DND-41 (cell line): ENCODE results near the gene PRXL2B.
"Not testable (repeated sequence)": the region's sequence is repeated elsewhere in the genome, so short reads cannot be mapped to it uniquely, and the experiment has no call there.

ENCODE experiments used
- ATAC-seq: fragments of 200-7000 bp; cut with Tn5 transposase; 3 replicates; pipeline ENCODE4 v1.9.1; 2021; ENCODE audit warnings: low read depth; ENCODE audit not compliant: insufficient read depth
- DNase-seq: peaks from one replicate; pipeline ENCODE4 v3.0.0-alpha.2; 2020
- H2AFZ ChIP-seq: 2 replicates; pipeline ENCODE4 v1.6.0; 2012; ENCODE audit warnings: low read depth, low read length
- H3K27ac ChIP-seq: 2 replicates; pipeline ENCODE4 v1.5.1; 2012; ENCODE audit warnings: low read length, inconsistent platforms
- H3K27me3 ChIP-seq: fragments of 200-600 bp; sonication (generic); 2 replicates; pipeline ENCODE4 v1.6.0; 2012; ENCODE audit warnings: low read length, mild to moderate bottlenecking, inconsistent platforms; ENCODE audit not compliant: insufficient read depth, poor library complexity
- H3K36me3 ChIP-seq: 2 replicates; pipeline ENCODE4 v1.5.1; 2012; ENCODE audit warnings: low read length, inconsistent platforms; ENCODE audit not compliant: insufficient read depth
- H3K4me1 ChIP-seq: 2 replicates; pipeline ENCODE4 v1.5.1; 2012; ENCODE audit warnings: mild to moderate bottlenecking, low read length; ENCODE audit not compliant: insufficient read depth
- H3K4me2 ChIP-seq: 2 replicates; pipeline ENCODE4 v1.6.0; 2012; ENCODE audit warnings: mild to moderate bottlenecking, moderate library complexity, low read length, inconsistent platforms; ENCODE audit not compliant: insufficient read depth
- H3K4me3 ChIP-seq, 2 experiments: fragments of 200-600 bp in 1 of 2; shearing (Covaris generic) in 1 of 2; 2 replicates each; pipeline ENCODE4 v1.5.1; 2012 to 2016; ENCODE audit warnings: inconsistent platforms in 2 of 2, low read length in 2 of 2, mild to moderate bottlenecking in 2 of 2, low read depth in 1 of 2, moderate library complexity in 1 of 2
- H3K79me2 ChIP-seq: 2 replicates; pipeline ENCODE4 v1.6.0; 2012; ENCODE audit warnings: low read length, inconsistent platforms; ENCODE audit not compliant: insufficient read depth
- H3K9ac ChIP-seq: 2 replicates; pipeline ENCODE4 v1.6.0; 2012; ENCODE audit warnings: low read depth, mild to moderate bottlenecking, inconsistent platforms, low read length, moderate library complexity
- H3K9me3 ChIP-seq: 2 replicates; pipeline ENCODE4 v1.5.1; 2012; ENCODE audit warnings: low read length, moderate library complexity, mild to moderate bottlenecking, inconsistent platforms; ENCODE audit not compliant: insufficient read depth, severe bottlenecking
- H4K20me1 ChIP-seq: 2 replicates; pipeline ENCODE4 v1.6.0; 2012; ENCODE audit warnings: low read length; ENCODE audit not compliant: insufficient read depth
- EZH2 ChIP-seq: IDR thresholded peaks from 3 replicates; pipeline ENCODE4 v1.6.1; 2012; ENCODE audit warnings: borderline replicate concordance, low read depth, mild to moderate bottlenecking, moderate library complexity, low read length, inconsistent platforms; ENCODE audit not compliant: severe bottlenecking
- TF ChIP-seq, protein P1 (sequence below): IDR thresholded peaks from 2 replicates; pipeline ENCODE4 v1.5.1; 2012; ENCODE audit warnings: borderline replicate concordance, low read length, moderate library complexity, mild to moderate bottlenecking; ENCODE audit not compliant: poor library complexity, severe bottlenecking; ENCODE audit errors: extremely low read depth

Gene PRXL2B

DNA sequence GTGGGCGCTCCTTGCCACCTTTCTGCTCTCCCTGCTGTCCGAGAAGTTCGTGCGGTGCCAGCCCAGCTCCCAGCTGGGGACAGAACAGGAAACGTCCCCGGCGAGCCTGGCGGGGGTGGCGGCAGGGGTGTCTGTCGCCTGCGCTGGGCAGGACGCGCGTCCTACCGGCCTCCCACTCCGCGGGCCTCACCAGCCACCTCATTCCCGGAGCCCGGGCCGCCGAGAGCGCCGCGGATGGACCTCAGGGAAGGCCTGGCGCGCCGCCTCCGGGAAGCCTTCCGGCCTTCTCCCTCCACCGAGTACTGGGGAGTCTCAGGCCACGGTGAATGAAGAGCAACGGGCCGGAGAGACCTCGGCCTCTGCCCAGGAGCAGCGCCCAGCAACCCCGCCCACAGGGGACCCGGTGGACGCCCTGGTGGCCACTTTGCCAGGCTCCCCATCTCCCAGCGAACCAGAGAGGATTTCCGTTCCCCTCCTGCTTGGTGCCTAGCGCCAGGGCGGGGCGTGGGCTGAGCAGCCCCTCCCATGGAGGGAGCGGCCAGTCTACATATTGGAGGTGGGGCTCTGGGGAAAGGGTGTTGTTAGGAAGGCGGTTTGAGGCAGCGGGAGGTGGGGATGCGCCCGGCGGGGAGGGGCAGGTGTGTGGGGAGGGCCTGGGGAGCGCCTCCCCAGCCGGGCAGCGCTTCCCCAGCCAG, 39.9 kb upstream of the PRXL2B start:
- Histone ChIP-seq H2AFZ (peak overlapping the region; percentile 60), H3K27me3 (no peaks in the 10 kb centered on the region), H4K20me1 (peaks cover 17% of the 10 kb centered on the region), H3K4me1 (peaks cover 48% of the 10 kb centered on the region), H3K4me3 (peak overlapping the region; percentile 41 to 64), H3K79me2 (peaks cover 6% of the 10 kb centered on the region; the same call in 1 of the 2 replicates), H3K9me3 (no peaks in the 10 kb centered on the region), H3K27ac (peak overlapping the region; percentile 94), H3K4me2 (peak overlapping the region; percentile 80), H3K36me3 (no peaks in the 10 kb centered on the region), H3K9ac (peak overlapping the region; percentile 71)
- ATAC-seq = peak; percentile 70
- peak; percentile 95 for DNase-seq
- TF ChIP-seq, protein P1, sequence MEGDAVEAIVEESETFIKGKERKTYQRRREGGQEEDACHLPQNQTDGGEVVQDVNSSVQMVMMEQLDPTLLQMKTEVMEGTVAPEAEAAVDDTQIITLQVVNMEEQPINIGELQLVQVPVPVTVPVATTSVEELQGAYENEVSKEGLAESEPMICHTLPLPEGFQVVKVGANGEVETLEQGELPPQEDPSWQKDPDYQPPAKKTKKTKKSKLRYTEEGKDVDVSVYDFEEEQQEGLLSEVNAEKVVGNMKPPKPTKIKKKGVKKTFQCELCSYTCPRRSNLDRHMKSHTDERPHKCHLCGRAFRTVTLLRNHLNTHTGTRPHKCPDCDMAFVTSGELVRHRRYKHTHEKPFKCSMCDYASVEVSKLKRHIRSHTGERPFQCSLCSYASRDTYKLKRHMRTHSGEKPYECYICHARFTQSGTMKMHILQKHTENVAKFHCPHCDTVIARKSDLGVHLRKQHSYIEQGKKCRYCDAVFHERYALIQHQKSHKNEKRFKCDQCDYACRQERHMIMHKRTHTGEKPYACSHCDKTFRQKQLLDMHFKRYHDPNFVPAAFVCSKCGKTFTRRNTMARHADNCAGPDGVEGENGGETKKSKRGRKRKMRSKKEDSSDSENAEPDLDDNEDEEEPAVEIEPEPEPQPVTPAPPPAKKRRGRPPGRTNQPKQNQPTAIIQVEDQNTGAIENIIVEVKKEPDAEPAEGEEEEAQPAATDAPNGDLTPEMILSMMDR = peak; percentile 18
- no peak for TF ChIP-seq EZH2

DNA sequence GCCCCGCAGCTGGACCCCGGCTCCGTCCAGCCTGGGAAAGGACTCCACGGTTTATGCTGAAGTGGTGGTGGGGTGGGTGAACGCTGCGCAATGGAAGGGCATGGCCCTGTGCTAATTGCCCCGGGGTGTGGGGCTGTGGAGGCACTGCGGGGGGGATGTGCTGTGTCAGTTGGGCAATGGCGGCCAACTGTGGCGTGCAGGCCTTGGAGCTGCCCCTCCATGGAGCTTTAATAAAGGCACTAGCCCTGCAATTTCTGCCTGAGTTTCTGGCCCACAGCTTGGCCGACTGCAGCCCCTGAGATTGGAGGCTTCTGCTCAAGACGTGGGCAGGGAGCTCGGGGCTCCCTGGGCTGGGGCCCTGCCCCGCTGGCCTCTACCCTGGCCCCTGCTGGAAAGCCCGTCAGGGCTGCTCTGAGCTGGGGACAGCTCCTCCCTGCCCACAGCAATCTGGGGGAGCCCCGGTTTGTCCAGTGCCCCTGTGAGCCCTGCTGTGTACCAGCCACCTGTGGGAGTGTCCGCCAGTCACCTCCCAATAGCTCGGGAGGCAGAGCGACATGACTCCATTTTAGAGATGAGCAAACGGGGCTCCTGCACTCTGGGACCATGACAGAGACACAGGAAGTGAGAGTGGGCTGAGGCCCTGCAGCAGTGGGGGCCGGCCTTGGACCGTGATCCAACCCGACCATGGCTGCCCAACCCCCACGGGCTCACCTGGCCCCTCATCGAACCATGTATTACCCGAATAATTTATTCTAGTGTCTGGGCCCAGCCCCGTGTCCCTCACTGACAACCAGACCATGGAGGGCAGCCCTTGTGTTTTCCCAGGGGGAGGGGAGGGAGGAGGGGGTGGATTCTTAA, 39.1 kb upstream of the PRXL2B start:
- H3K4me3 ChIP-seq = peak overlapping the region; percentile 14 to 64; a peak in 3 of 4 replicates
- H3K79me2 ChIP-seq = peaks cover 6% of the 10 kb centered on the region; the same call in 1 of the 2 replicates
- no peaks in the 10 kb centered on the region for H3K9me3 ChIP-seq
- peaks cover 48% of the 10 kb centered on the region for H3K4me1 ChIP-seq
- TF ChIP-seq, protein P1 = no peak
- no peak for TF ChIP-seq EZH2
- H2AFZ ChIP-seq = peak overlapping the region; percentile 52
- no peaks in the 10 kb centered on the region for H3K36me3 ChIP-seq
- H3K27ac ChIP-seq = peak overlapping the region; percentile 94
- no peaks in the 10 kb centered on the region for H3K27me3 ChIP-seq
- peak overlapping the region; percentile 71 for H3K9ac ChIP-seq
- ATAC-seq (peak; percentile 27), DNase-seq (peak; percentile 68)
- peak overlapping the region; percentile 80 for H3K4me2 ChIP-seq
- peaks cover 9% of the 10 kb centered on the region; the same call in 1 of the 2 replicates for H4K20me1 ChIP-seq

DNA sequence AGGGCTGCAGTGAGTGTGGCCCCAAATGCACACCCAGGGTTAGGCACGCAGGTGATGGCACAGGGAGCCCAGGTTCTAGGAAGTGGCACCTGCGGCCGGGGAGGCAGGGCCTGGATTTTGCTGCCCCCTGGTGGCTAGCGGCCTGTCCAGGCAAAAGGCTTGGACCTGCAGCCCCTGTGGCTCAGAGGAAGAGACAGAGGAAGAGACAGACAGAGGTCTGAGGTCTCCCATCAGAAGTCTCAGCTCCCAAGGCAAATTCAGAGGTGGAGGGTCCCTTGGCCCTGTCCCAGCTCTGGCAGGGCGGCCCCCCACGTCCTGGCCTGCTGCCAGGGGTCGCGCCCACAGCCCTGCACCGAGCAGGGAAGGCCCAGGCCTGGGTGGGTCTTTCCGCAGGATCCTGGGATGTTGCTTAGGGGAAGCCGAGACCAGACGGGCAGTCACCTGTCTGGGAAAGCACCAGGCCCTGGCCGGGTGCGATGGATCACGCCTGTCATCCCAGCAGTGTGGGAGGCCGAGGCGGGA, 38.4 kb upstream of the PRXL2B start:
- H3K4me3 ChIP-seq = peak overlapping the region; percentile 14 to 64; a peak in 3 of 4 replicates
- TF ChIP-seq, protein P1 = peak; percentile 92
- TF ChIP-seq EZH2 = no peak
- peaks cover 6% of the 10 kb centered on the region; the same call in 1 of the 2 replicates for H3K79me2 ChIP-seq
- no peaks in the 10 kb centered on the region for H3K27me3 ChIP-seq
- H2AFZ ChIP-seq = peak overlapping the region; percentile 46
- DNase-seq (peak; percentile 79), ATAC-seq (peak; percentile 11)
- H3K9ac ChIP-seq = peak overlapping the region; percentile 71
- peak overlapping the region; percentile 94 for H3K27ac ChIP-seq
- no peaks in the 10 kb centered on the region for H3K36me3 ChIP-seq
- no peaks in the 10 kb centered on the region for H3K9me3 ChIP-seq
- H3K4me2 ChIP-seq = peak overlapping the region; percentile 80
- peaks cover 3% of the 10 kb centered on the region; the same call in 1 of the 2 replicates for H4K20me1 ChIP-seq
- H3K4me1 ChIP-seq = peaks cover 44% of the 10 kb centered on the region

DNA sequence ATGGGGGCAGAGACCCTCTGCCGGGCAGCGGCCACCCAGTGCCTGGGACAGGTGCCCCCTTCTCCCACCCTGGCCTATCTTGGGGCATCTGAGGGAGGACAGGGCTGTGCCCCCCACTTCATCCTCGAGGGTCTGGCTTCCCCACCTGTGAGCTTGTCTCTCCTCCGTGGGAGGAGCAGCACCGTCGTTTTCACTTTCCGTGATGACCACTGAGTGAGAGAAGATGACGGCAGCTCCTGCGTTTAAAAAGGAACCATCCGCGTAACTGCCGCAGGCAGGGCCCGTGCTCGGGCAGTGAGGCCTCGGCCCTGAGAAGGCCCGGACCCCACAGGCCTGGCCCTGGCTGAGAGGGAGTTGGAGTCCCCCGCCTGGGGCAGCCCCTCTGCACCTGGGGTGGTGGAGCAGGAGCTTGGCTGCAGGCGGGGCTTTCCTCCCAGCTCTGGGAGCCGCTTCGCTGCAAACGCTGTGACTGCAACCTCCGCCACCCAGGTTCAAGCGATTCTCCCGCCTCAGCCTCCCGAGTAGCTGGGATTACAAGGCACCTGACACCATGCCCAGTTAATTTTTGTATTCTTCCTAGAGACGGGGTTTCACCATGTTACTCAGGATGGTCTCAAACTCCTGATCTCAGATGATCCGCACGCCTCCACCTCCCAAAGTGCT, 37.1 kb upstream of the PRXL2B start:
- not testable (repeated sequence) for H3K79me2 ChIP-seq, H2AFZ ChIP-seq, H3K9me3 ChIP-seq, H3K27me3 ChIP-seq, DNase-seq, H3K36me3 ChIP-seq, H4K20me1 ChIP-seq, ATAC-seq
- peak overlapping the region; percentile 94 for H3K27ac ChIP-seq
- H3K4me1 ChIP-seq = peaks cover 35% of the 10 kb centered on the region
- peak overlapping the region; percentile 71 for H3K9ac ChIP-seq
- H3K4me2 ChIP-seq = peak overlapping the region; percentile 80
- peak overlapping the region in 1 of 2 experiments; percentile 48; a peak in 1 of 4 replicates for H3K4me3 ChIP-seq

DNA sequence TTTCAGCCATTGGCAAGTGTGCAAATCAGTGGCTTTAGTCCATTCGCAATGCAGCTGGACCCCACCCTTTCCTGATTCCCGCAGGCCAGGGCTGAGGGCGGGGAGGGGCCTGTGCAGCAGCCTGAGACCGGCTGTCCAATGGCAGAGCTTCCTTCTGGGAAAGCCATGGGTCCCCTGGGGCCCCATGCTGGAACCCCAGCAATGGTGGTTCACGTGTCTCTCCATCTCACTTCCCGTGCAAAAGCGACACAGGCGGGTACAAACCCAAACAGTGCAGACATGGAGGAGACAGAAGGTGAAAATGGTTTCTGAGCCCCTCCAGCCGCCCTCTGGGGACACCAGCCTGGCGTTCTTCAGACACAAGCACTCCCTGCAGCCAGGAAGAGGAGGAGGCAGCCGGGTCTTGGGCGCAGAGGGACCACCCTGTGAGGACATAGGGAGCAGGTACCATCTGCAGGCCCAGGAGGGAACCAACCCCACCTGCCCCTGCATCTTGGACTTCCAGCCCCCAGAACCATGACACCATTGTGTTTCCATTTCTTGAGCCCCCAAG, 36.2 kb upstream of the PRXL2B start:
- H4K20me1 ChIP-seq, DNase-seq, H3K27me3 ChIP-seq, ATAC-seq, H3K4me2 ChIP-seq, H2AFZ ChIP-seq, H3K36me3 ChIP-seq, H3K9ac ChIP-seq, H3K4me3 ChIP-seq, H3K79me2 ChIP-seq, H3K27ac ChIP-seq, H3K9me3 ChIP-seq: not testable (repeated sequence)
- peaks cover 42% of the 10 kb centered on the region for H3K4me1 ChIP-seq
